ENCODE data around the gene ANKAR. TPM values are rescaled to one million over a fixed set of nuclear protein-coding genes. Genes with fewer than 3 reads are reported as not detected.

The ANKAR gene, protein sequence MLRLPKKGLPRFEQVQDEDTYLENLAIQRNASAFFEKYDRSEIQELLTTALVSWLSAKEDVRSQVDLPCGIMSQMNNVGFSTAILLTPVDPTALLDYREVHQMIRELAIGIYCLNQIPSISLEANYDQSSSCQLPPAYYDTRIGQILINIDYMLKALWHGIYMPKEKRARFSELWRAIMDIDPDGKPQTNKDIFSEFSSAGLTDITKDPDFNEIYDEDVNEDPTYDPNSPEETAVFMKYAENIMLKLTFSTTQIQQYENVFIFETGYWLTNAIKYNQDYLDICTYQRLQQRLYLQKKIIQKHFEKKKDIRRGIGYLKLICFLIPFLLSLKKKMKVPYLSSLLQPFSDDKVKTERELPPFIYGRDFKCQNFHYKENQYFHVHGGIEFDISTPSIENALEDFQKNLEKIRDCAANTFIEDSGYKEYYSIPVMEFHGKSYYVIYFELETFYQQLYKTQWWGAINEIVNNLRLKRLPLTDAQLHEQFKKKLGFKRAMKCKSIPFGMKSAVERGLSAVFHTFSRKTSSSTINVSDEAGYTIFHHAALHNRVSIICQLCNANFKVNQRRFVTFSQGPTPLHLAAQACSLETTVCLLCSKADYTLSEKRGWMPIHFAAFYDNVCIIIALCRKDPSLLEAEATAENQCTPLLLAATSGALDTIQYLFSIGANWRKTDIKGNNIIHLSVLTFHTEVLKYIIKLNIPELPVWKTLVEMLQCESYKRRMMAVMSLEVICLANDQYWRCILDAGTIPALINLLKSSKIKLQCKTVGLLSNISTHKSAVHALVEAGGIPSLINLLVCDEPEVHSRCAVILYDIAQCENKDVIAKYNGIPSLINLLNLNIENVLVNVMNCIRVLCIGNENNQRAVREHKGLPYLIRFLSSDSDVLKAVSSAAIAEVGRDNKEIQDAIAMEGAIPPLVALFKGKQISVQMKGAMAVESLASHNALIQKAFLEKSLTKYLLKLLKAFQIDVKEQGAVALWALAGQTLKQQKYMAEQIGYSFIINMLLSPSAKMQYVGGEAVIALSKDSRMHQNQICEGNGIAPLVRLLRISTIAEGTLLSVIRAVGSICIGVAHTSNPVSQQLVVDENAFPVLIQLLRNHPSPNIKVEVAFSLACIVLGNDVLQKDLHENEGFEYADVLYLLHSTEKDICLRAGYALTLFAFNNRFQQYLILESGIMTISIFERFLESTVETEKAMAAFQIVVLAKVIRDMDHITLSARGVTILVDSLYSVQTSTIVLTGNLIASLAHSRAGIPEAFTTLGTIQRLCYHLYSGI (N-terminal part only)
- 9.0 and 10.3 TPM in 2 replicates for total RNA-seq
- long read RNA-seq, partial matches to known transcripts: 0 of 9 reads
- long read RNA-seq, other reads (novel, unspliced or antisense): 9 of 9 reads

- Mint-ChIP-seq H3K36me3 (ENCODE audit: insufficient read depth) (peaks cover 23% of the 10 kb centered on the region), H3K4me3 (ENCODE audit: low read depth) (peak within 1 kb of the TSS; percentile 88), H3K9me3 (ENCODE audit: low read depth) (peaks cover 17% of the 10 kb centered on the region), H3K27me3 (no peaks in the 10 kb centered on the region), H3K27ac (peak within 1 kb of the TSS; percentile 97), H3K4me1 (ENCODE audit: low read depth) (peaks cover 2% of the 10 kb centered on the region)
- DNase-seq (ENCODE audit: low spot score, unreplicated experiment): peak; percentile 90
- TF ChIP-seq, protein P1, sequence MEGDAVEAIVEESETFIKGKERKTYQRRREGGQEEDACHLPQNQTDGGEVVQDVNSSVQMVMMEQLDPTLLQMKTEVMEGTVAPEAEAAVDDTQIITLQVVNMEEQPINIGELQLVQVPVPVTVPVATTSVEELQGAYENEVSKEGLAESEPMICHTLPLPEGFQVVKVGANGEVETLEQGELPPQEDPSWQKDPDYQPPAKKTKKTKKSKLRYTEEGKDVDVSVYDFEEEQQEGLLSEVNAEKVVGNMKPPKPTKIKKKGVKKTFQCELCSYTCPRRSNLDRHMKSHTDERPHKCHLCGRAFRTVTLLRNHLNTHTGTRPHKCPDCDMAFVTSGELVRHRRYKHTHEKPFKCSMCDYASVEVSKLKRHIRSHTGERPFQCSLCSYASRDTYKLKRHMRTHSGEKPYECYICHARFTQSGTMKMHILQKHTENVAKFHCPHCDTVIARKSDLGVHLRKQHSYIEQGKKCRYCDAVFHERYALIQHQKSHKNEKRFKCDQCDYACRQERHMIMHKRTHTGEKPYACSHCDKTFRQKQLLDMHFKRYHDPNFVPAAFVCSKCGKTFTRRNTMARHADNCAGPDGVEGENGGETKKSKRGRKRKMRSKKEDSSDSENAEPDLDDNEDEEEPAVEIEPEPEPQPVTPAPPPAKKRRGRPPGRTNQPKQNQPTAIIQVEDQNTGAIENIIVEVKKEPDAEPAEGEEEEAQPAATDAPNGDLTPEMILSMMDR (IDR thresholded peaks at IDR 0.05; ENCODE audit: unreplicated experiment): peak; percentile 94
Observed at GRCh38 chr2:189674374-189675112, at the start of gene ANKAR. TSS of gene ANKAR (plus strand) at chr2:189674670. CDS start at chr2:189676491, 1,821 bp downstream.

DNA sequence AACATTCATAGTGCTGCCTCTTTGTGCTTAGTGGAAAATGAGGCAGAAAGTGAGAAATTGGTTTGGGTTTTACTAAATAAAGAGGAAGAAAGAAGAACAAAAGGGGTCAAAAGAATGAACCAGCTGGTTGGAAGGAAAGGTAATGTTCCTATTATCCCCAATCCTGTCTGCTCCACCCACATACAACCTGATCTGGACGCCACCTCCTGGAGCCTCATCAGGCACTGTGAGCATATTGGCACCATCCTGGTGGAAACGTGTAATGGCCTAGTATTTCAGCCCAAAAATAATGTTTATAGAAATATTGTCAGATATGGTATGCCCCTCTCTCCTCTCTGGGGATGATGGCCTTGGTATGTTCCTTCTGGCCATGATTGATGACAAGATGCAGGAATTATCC, 48.8 kb upstream of the ANKAR start:
- Mint-ChIP-seq H3K27me3 (no peaks in the 10 kb centered on the region), H3K27ac (no peak overlapping the region), H3K9me3 (ENCODE audit: low read depth) (no peaks in the 10 kb centered on the region), H3K4me1 (ENCODE audit: low read depth) (peaks cover 6% of the 10 kb centered on the region), H3K36me3 (ENCODE audit: insufficient read depth) (no peaks in the 10 kb centered on the region), H3K4me3 (ENCODE audit: low read depth) (no peak overlapping the region)
- TF ChIP-seq, protein P1 (IDR thresholded peaks at IDR 0.05; ENCODE audit: unreplicated experiment): no peak
- no peak for DNase-seq (ENCODE audit: low spot score, unreplicated experiment)

DNA sequence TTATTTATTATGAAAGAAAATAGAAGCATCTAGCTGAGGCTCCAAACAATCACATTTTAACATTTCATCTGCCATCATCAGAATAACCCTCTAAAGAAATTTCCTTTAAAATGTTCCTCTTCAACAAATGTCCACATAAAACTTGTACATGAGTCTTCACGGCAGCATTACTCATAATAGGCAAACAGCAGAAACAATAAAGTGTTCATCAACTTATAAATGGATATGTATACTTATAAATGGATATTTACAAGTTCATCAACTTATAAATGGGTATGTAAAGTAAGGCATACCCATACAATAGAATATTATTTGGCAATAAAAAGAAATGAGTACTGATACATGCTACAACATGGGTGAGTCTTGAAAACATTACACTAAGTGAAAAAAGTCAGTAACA, 46.7 kb upstream of the ANKAR start:
- Mint-ChIP-seq H3K4me1 (ENCODE audit: low read depth) (peaks cover 6% of the 10 kb centered on the region), H3K27ac (no peak overlapping the region), H3K27me3 (no peaks in the 10 kb centered on the region), H3K4me3 (ENCODE audit: low read depth) (no peak overlapping the region), H3K9me3 (ENCODE audit: low read depth) (no peaks in the 10 kb centered on the region), H3K36me3 (ENCODE audit: insufficient read depth) (no peaks in the 10 kb centered on the region)
- TF ChIP-seq, protein P1 (IDR thresholded peaks at IDR 0.05; ENCODE audit: unreplicated experiment): no peak
- no peak for DNase-seq (ENCODE audit: low spot score, unreplicated experiment)

GRCh38 chr2:189628817-189629530, 45.5 kb upstream of the ANKAR start:
- H3K36me3 Mint-ChIP-seq (ENCODE audit: insufficient read depth): no peaks in the 10 kb centered on the region
- DNase-seq (ENCODE audit: low spot score, unreplicated experiment): no peak
- H3K27ac Mint-ChIP-seq: no peak overlapping the region
- no peaks in the 10 kb centered on the region for H3K9me3 Mint-ChIP-seq (ENCODE audit: low read depth)
- H3K4me3 Mint-ChIP-seq (ENCODE audit: low read depth): no peak overlapping the region
- H3K27me3 Mint-ChIP-seq: no peaks in the 10 kb centered on the region
- TF ChIP-seq, protein P1 (IDR thresholded peaks at IDR 0.05; ENCODE audit: unreplicated experiment): no peak
- H3K4me1 Mint-ChIP-seq (ENCODE audit: low read depth): peaks cover 6% of the 10 kb centered on the region

All from progenitor cell of endocrine pancreas (in vitro differentiated cells).